ENCODE results near the gene KANTR. TPM values are rescaled to one million over a fixed set of nuclear protein-coding genes. Genes with fewer than 3 reads are reported as not detected.

The KANTR gene
- total RNA-seq, 1 donor from 2014 or later, result 6.8 TPM

- H2AFZ ChIP-seq (ENCODE audit: low read depth, low read length), result peak overlapping the region; percentile 54
- Mint-ChIP-seq H3K36me3 (ENCODE audit: low read depth, unreplicated experiment) (peaks cover 10% of the 10 kb centered on the region), H3K27ac (ENCODE audit: unreplicated experiment) (peak overlapping the region; percentile 84), H3K4me3 (ENCODE audit: unreplicated experiment) (peak overlapping the region; percentile 84), H3K4me1 (ENCODE audit: low read depth, unreplicated experiment) (peaks cover 19% of the 10 kb centered on the region), H3K9me3 (ENCODE audit: unreplicated experiment) (no peaks in the 10 kb centered on the region), H3K27me3 (ENCODE audit: low read depth, unreplicated experiment) (no peaks in the 10 kb centered on the region)
- H3K4me3 ChIP-seq (ENCODE audit: insufficient read depth, low read depth, low read length), result peak overlapping the region; percentile 61
- H3K36me3 ChIP-seq (ENCODE audit: insufficient read depth, low read length), result peaks cover 10% of the 10 kb centered on the region
- peak overlapping the region; percentile 88 for H3K9ac ChIP-seq (ENCODE audit: low read length)
- H4K20me1 ChIP-seq (ENCODE audit: insufficient read depth, low read length), result peaks cover 45% of the 10 kb centered on the region
- no peaks in the 10 kb centered on the region for H3K9me3 ChIP-seq (ENCODE audit: insufficient read depth, low read depth, low read length)
- H3K4me2 ChIP-seq (ENCODE audit: low read length), result peak overlapping the region; percentile 95
- no peak for TF ChIP-seq EZH2 (IDR thresholded peaks at IDR 0.05; ENCODE audit: insufficient read depth, low read length)
- TF ChIP-seq CTCF (IDR thresholded peaks at IDR 0.05; ENCODE audit: insufficient read depth, low read depth, low read length), result no peak
- H3K27me3 ChIP-seq (ENCODE audit: insufficient read depth, low read length), result no peaks in the 10 kb centered on the region
- H3K4me1 ChIP-seq (ENCODE audit: insufficient read depth, low read length), result peaks cover 18% of the 10 kb centered on the region
- peak overlapping the region; percentile 86 for H3K27ac ChIP-seq (ENCODE audit: low read depth, low read length)
- peak; percentile 76 for DNase-seq (ENCODE audit: low read depth)
- FAIRE-seq, result peak; percentile 82
- peaks cover 29% of the 10 kb centered on the region for H3K79me2 ChIP-seq (ENCODE audit: insufficient read depth, low read length)
Observed at GRCh38 chrX:53088136-53088974, 5.6 kb upstream of the KANTR start.

- TF ChIP-seq CTCF (IDR thresholded peaks at IDR 0.05; ENCODE audit: insufficient read depth, low read depth, low read length) (peak; percentile 65), EZH2 (IDR thresholded peaks at IDR 0.05; ENCODE audit: insufficient read depth, low read length) (no peak)
- H3K9ac ChIP-seq (ENCODE audit: low read length), result peak overlapping the region; percentile 88
- Mint-ChIP-seq H3K9me3 (ENCODE audit: unreplicated experiment) (no peaks in the 10 kb centered on the region), H3K27me3 (ENCODE audit: low read depth, unreplicated experiment) (no peaks in the 10 kb centered on the region), H3K4me3 (ENCODE audit: unreplicated experiment) (peak overlapping the region; percentile 84), H3K27ac (ENCODE audit: unreplicated experiment) (peak overlapping the region; percentile 26), H3K4me1 (ENCODE audit: low read depth, unreplicated experiment) (peaks cover 17% of the 10 kb centered on the region), H3K36me3 (ENCODE audit: low read depth, unreplicated experiment) (peaks cover 10% of the 10 kb centered on the region)
- H3K4me1 ChIP-seq (ENCODE audit: insufficient read depth, low read length), result peaks cover 11% of the 10 kb centered on the region
- H3K4me2 ChIP-seq (ENCODE audit: low read length), result peak overlapping the region; percentile 95
- peak; percentile 39 for DNase-seq (ENCODE audit: low read depth)
- H3K4me3 ChIP-seq (ENCODE audit: insufficient read depth, low read depth, low read length), result peak overlapping the region; percentile 61
- no peak for FAIRE-seq
- H3K79me2 ChIP-seq (ENCODE audit: insufficient read depth, low read length), result peaks cover 19% of the 10 kb centered on the region
- H4K20me1 ChIP-seq (ENCODE audit: insufficient read depth, low read length), result peaks cover 35% of the 10 kb centered on the region
- H3K36me3 ChIP-seq (ENCODE audit: insufficient read depth, low read length), result peaks cover 10% of the 10 kb centered on the region
- H3K27ac ChIP-seq (ENCODE audit: low read depth, low read length), result peak overlapping the region; percentile 86
- H3K9me3 ChIP-seq (ENCODE audit: insufficient read depth, low read depth, low read length), result no peaks in the 10 kb centered on the region
- H2AFZ ChIP-seq (ENCODE audit: low read depth, low read length), result peak overlapping the region; percentile 54
- no peaks in the 10 kb centered on the region for H3K27me3 ChIP-seq (ENCODE audit: insufficient read depth, low read length)
Observed at GRCh38 chrX:53089224-53089842, 4.6 kb upstream of the KANTR start.
